HepG2 (cell line): ENCODE measurements around the gene CDH12. TPM values are rescaled to one million over a fixed set of nuclear protein-coding genes. Genes with fewer than 3 reads are reported as not detected.

ENCODE experiments used
- ATAC-seq: fragments of 200-7000 bp; cut with Tn5 transposase; 3 replicates; pipeline ENCODE4 v1.9.1; 2020; ENCODE audit warnings: mild to moderate bottlenecking, moderate library complexity
- BruUV-seq: library from RNA; stranded (reverse); fragments of 400-500 nt; replicated peaks from 2 replicates; lab custom pipeline; 2021; lab: Mats Ljungman, UMichigan
- CTCF ChIA-PET: fragments of 300-600 bp; formaldehyde crosslinking; extraction: SDS; loops from one replicate; lab custom pipeline; 2021; ENCODE audit warnings: low total read pairs, inconsistent platforms, low intra/inter-chr PET ratio; lab: Yijun Ruan, JAX
- POLR2A ChIA-PET: fragments of 350-600 bp; sonication (Branson Sonifier 250); formaldehyde crosslinking; loops from one replicate; lab custom pipeline; 2020; ENCODE audit warnings: antibody characterized with exemption, inconsistent platforms; lab: Yijun Ruan, JAX
- DNase-seq: peaks from one replicate; pipeline ENCODE4 v3.0.0-alpha.2; 2015; ENCODE audit warnings: low spot score
- FAIRE-seq: peaks from 3 replicates; lab custom pipeline; 2011; peaks lifted over from hg19 to GRCh38; lab: Jason Lieb, UNC
- H2AFZ ChIP-seq: one replicate; pipeline ENCODE4 v1.6.1; 2011; ENCODE audit warnings: low read length, inconsistent platforms
- H3K27ac ChIP-seq: fragments of 300-600 bp; 3 replicates; pipeline ENCODE4 v1.8.0; 2011; ENCODE audit warnings: mixed run types, mild to moderate bottlenecking, mixed read lengths, low read length, inconsistent platforms; ENCODE audit not compliant: insufficient read depth; ENCODE audit errors: extremely low read length
- H3K27me3 ChIP-seq, 2 experiments: fragments of 200-600 bp in 1 of 2; 2 replicates in 1 of 2; 3 replicates in 1 of 2; pipeline versions ENCODE4 v1.6.0 to v1.8.0; 2011; ENCODE audit warnings: low read length in 2 of 2, mild to moderate bottlenecking in 2 of 2, moderate library complexity in 2 of 2, inconsistent platforms in 1 of 2; ENCODE audit not compliant: insufficient read depth in 2 of 2, control insufficient read depth in 1 of 2
- H3K36me3 ChIP-seq, 2 experiments: fragments of 200-600 bp in 1 of 2; replicated peaks in 1 of 2; 2 replicates in 1 of 2; 3 replicates in 1 of 2; pipeline versions ENCODE4 v1.5.1 to v1.8.0; 2011; ENCODE audit warnings: low read length in 2 of 2, inconsistent platforms in 1 of 2; ENCODE audit not compliant: insufficient read depth in 2 of 2, control insufficient read depth in 1 of 2
- H3K4me1 ChIP-seq: 2 replicates; pipeline ENCODE4 v1.5.1; 2012; ENCODE audit warnings: low read length, inconsistent platforms; ENCODE audit not compliant: insufficient read depth
- H3K4me2 ChIP-seq: 2 replicates; pipeline ENCODE4 v1.6.0; 2011; ENCODE audit warnings: low read depth, low read length, inconsistent platforms
- H3K4me3 ChIP-seq, 3 experiments: fragments of 200-600 bp in 1 of 3; sonication (generic), shearing (Covaris generic) in 1 of 3; replicated peaks in 1 of 3; 2 replicates each; pipeline ENCODE4 v1.5.1; 2011 to 2016; ENCODE audit warnings: low read length in 3 of 3, inconsistent platforms in 2 of 3, low read depth in 2 of 3, mild to moderate bottlenecking in 2 of 3, control low read depth in 1 of 3, mixed read lengths in 1 of 3; ENCODE audit not compliant: insufficient read depth in 1 of 3
- H3K79me2 ChIP-seq: one replicate; pipeline ENCODE4 v1.6.1; 2011; ENCODE audit warnings: low read length, inconsistent platforms; ENCODE audit not compliant: insufficient read depth
- H3K9ac ChIP-seq: 2 replicates; pipeline ENCODE4 v1.6.0; 2011; ENCODE audit warnings: mild to moderate bottlenecking, low read depth, low read length, inconsistent platforms; ENCODE audit not compliant: insufficient read depth
- H3K9me3 ChIP-seq: 2 replicates; pipeline ENCODE4 v1.5.1; 2012; ENCODE audit warnings: mild to moderate bottlenecking, low read length
- H4K20me1 ChIP-seq: 2 replicates; pipeline ENCODE4 v1.6.0; 2011; ENCODE audit warnings: inconsistent platforms, mild to moderate bottlenecking, low read length, moderate library complexity; ENCODE audit not compliant: insufficient read depth
- HMGXB3 ChIP-seq: sonication (generic); formaldehyde crosslinking; IDR thresholded peaks from 2 replicates; pipeline ENCODE4 v1.4.0; 2020; ENCODE audit warnings: missing genetic modification reagents, borderline replicate concordance
- JUN ChIP-seq: sonication (generic); formaldehyde crosslinking; IDR thresholded peaks from 2 replicates; pipeline ENCODE4 v1.4.0; 2020; ENCODE audit warnings: mild to moderate bottlenecking, missing genetic modification reagents
- MIER2 ChIP-seq: IDR thresholded peaks from 2 replicates; pipeline ENCODE4 v1.6.1; 2016; ENCODE audit warnings: missing biosample characterization, missing genetic modification reagents
- NFYC ChIP-seq: IDR thresholded peaks from 2 replicates; pipeline ENCODE4 v1.6.1; 2016; ENCODE audit warnings: missing genetic modification reagents, missing compliant biosample characterization
- NR2C2 ChIP-seq: sonication (generic); formaldehyde crosslinking; IDR thresholded peaks from 2 replicates; pipeline ENCODE4 v1.4.0; 2020; ENCODE audit warnings: missing genetic modification reagents, mild to moderate bottlenecking, moderate library complexity, borderline replicate concordance
- NR3C1 ChIP-seq: sonication (generic); formaldehyde crosslinking; IDR thresholded peaks from 2 replicates; pipeline ENCODE4 v1.4.0; 2020; ENCODE audit warnings: missing genetic modification reagents
- PAX8 ChIP-seq: sonication (generic); formaldehyde crosslinking; IDR thresholded peaks from 2 replicates; pipeline ENCODE4 v1.8.0; 2022; ENCODE audit warnings: mild to moderate bottlenecking, missing genetic modification reagents, borderline replicate concordance
- RBM22 ChIP-seq: fragments of 200-400 bp; formaldehyde crosslinking; optimal IDR thresholded peaks from 2 replicates; pipeline ENCODE3; 2017; ENCODE audit warnings: mild to moderate bottlenecking, low read length, moderate library complexity
- ZBED4 ChIP-seq: sonication (generic); formaldehyde crosslinking; IDR thresholded peaks from 2 replicates; pipeline ENCODE4 v1.4.0; 2020; ENCODE audit warnings: missing genetic modification reagents, borderline replicate concordance
- ZBTB7A ChIP-seq: sonication (generic); formaldehyde crosslinking; IDR thresholded peaks from 2 replicates; pipeline ENCODE4 v1.8.0; 2022; ENCODE audit warnings: mild to moderate bottlenecking, missing genetic modification reagents
- ZFAT ChIP-seq: sonication (generic); formaldehyde crosslinking; conservative IDR thresholded peaks from 2 replicates; pipeline ENCODE4 v1.8.1; 2023; ENCODE audit warnings: missing genetic modification reagents, inconsistent platforms
- ZNF10 ChIP-seq: sonication (generic); formaldehyde crosslinking; IDR thresholded peaks from 2 replicates; pipeline ENCODE4 v1.4.0; 2020; ENCODE audit warnings: mild to moderate bottlenecking, low read depth, missing genetic modification reagents, borderline replicate concordance
- ZNF251 ChIP-seq: sonication (generic); formaldehyde crosslinking; IDR thresholded peaks from 2 replicates; pipeline ENCODE4 v1.9.0; 2021; ENCODE audit warnings: mild to moderate bottlenecking, missing genetic modification reagents
- ZNF577 ChIP-seq: sonication (generic); formaldehyde crosslinking; IDR thresholded peaks from 2 replicates; pipeline ENCODE4 v1.4.0; 2020; ENCODE audit warnings: mild to moderate bottlenecking, low read depth, missing genetic modification reagents, borderline replicate concordance
- ZNF772 ChIP-seq: sonication (generic); formaldehyde crosslinking; IDR thresholded peaks from 2 replicates; pipeline ENCODE4 v1.5.0; 2020; ENCODE audit warnings: mild to moderate bottlenecking, missing genetic modification reagents
- ZSCAN25 ChIP-seq: sonication (generic); formaldehyde crosslinking; IDR thresholded peaks from 2 replicates; pipeline ENCODE4 v1.8.0; 2022; ENCODE audit warnings: mild to moderate bottlenecking, missing genetic modification reagents
- ZSCAN29 ChIP-seq: sonication (generic); formaldehyde crosslinking; conservative IDR thresholded peaks from 2 replicates; pipeline ENCODE4 v1.4.0; 2020; ENCODE audit warnings: mild to moderate bottlenecking, missing genetic modification reagents
- WGBS: methylation state at CpG from one replicate; pipeline ENCODE4 v1.1.6; 2017; ENCODE audit warnings: low lambda C conversion rate; 5-methylcytosine and 5-hydroxymethylcytosine counted together
- in situ Hi-C: cut with HindIII; loops from 2 replicates; pipeline ENCODE4 v1.10.0; 2017; ENCODE audit warnings: low pct_unique_long_range_greater_than_20kb; ENCODE audit not compliant: extremely low pct_ligation_motif_present
- intact Hi-C: fragments of 100-400 bp; cut with micrococcal nuclease; formaldehyde crosslinking; loops from one replicate; pipeline ENCODE4 v1.10.0; 2022; ENCODE audit not compliant: unreplicated experiment
- polyA plus RNA-seq, 8 experiments: library from polyadenylated mRNA; depleted of rRNA in 3 of 8; stranded (reverse) in 7 of 8; unstranded in 1 of 8; fragments of >200 nt; fragmentation: Illumina TruSeq in 4 of 8; extraction: Trizol in 4 of 8; gene quantifications; 2 replicates each; pipeline versions ENCODE4 v1.2.1 to v1.2.3, GENCODE V29; 2011 to 2016; ENCODE audit warnings: low read depth in 4 of 8, missing spikeins in 1 of 8, mixed read lengths in 1 of 8; ENCODE audit not compliant: insufficient read depth in 1 of 8
- total RNA-seq, 5 experiments: library from RNA; depleted of rRNA; stranded (reverse); fragments of >200 nt; fragmentation: Illumina TruSeq; extraction: Trizol; gene quantifications; 2 replicates each; pipeline ENCODE4 v1.2.3, GENCODE V29; 2016; ENCODE audit warnings: low read depth in 1 of 5

CDH12 gene
- total and polyA plus RNA-seq, 2 of the 13 experiments (the other 11 are each of a cell fraction or from before 2014, with no cell fraction given), result not detected

- TF ChIP-seq ZNF577 (CRISPR knock-in tag) (no peak), NFYC (CRISPR knock-in tag) (no peak)
Measured at GRCh38 chr5:21893161-21893560, 960.0 kb downstream of the CDH12 start (continued).

- Histone ChIP-seq H3K4me1 (no peaks in the 10 kb centered on the region), H4K20me1 (no peaks in the 10 kb centered on the region), H3K27me3 (no peaks in the 10 kb centered on the region), H3K36me3 (no peaks in the 10 kb centered on the region), H3K4me2 (no peak overlapping the region), H3K27ac (no peak overlapping the region), H3K79me2 (no peaks in the 10 kb centered on the region), H3K9ac (no peak overlapping the region), H2AFZ (no peak overlapping the region), H3K4me3 (no peak overlapping the region), H3K9me3 (no peaks in the 10 kb centered on the region)
- ATAC-seq, result no peak
- CTCF ChIA-PET, result no interaction called here
- DNase-seq, result no peak
- BruUV-seq, result no TSS peak
- no peak for FAIRE-seq
- intact Hi-C loops (no loop called here), in situ Hi-C loops (no loop called here)
- POLR2A ChIA-PET, result no interaction called here
- 9% methylated on average over 1 of the region's 1 CpG for WGBS
- TF ChIP-seq NR2C2 (CRISPR knock-in tag), result no peak
- TF ChIP-seq ZNF10 (CRISPR knock-in tag), result no peak
- TF ChIP-seq ZSCAN25 (CRISPR knock-in tag), result no peak
- TF ChIP-seq ZNF251, result no peak
- no peak for TF ChIP-seq JUN
- TF ChIP-seq ZFAT, result no peak
- TF ChIP-seq ZBTB7A (CRISPR knock-in tag), result no peak
- no peak for TF ChIP-seq ZSCAN29 (CRISPR knock-in tag)
- no peak for TF ChIP-seq ZNF772 (CRISPR knock-in tag)
- no peak for TF ChIP-seq RBM22
- no peak for TF ChIP-seq PAX8 (CRISPR knock-in tag)
- TF ChIP-seq HMGXB3 (CRISPR knock-in tag), result no peak
- no peak for TF ChIP-seq ZBED4 (CRISPR knock-in tag)
- TF ChIP-seq NR3C1 (CRISPR knock-in tag), result no peak
- no peak for TF ChIP-seq MIER2 (CRISPR knock-in tag)
Measured at GRCh38 chr5:21889581-21889980, 963.6 kb downstream of the CDH12 start.
